Neural crest cell (in vitro differentiated cells): ENCODE measurements around the gene TEX101. TPM values are rescaled to one million over a fixed set of nuclear protein-coding genes. Genes with fewer than 3 reads are reported as not detected.

Source experiments
- DNase-seq: peaks from one replicate; pipeline ENCODE4 v3.0.0; 2021; ENCODE audit warnings: low read depth, mixed read lengths, low spot score
- H3K27ac Mint-ChIP-seq: one replicate; pipeline ENCODE4 v1.8.0; 2021; ENCODE audit warnings: mild to moderate bottlenecking, mixed read lengths; ENCODE audit not compliant: unreplicated experiment
- H3K27me3 Mint-ChIP-seq: 2 replicates; pipeline ENCODE4 v1.8.0; 2021; ENCODE audit warnings: low read depth, mild to moderate bottlenecking, mixed read lengths
- H3K36me3 Mint-ChIP-seq: 2 replicates; pipeline ENCODE4 v1.8.0; 2021; ENCODE audit warnings: low read depth, mild to moderate bottlenecking, mixed read lengths
- H3K4me1 Mint-ChIP-seq: 2 replicates; pipeline ENCODE4 v1.8.0; 2021; ENCODE audit warnings: mixed read lengths
- H3K4me3 Mint-ChIP-seq: one replicate; pipeline ENCODE4 v1.8.0; 2021; ENCODE audit warnings: mild to moderate bottlenecking, mixed read lengths
- H3K9me3 Mint-ChIP-seq: 2 replicates; pipeline ENCODE4 v1.8.0; 2021; ENCODE audit warnings: mixed read lengths
- total RNA-seq: library from RNA; stranded (reverse); gene quantifications from 2 replicates; pipeline ENCODE4 v1.2.1, GENCODE V29; 2021
- TF ChIP-seq, protein P1 (sequence below): fragments of 200-600 bp; sonication (generic); conservative IDR thresholded peaks from 2 replicates; pipeline ENCODE4 v1.5.0; 2021; ENCODE audit warnings: antibody characterized with exemption, mild to moderate bottlenecking

The TEX101 gene
- total RNA-seq, 1 donor from 2014 or later = not detected

DNA sequence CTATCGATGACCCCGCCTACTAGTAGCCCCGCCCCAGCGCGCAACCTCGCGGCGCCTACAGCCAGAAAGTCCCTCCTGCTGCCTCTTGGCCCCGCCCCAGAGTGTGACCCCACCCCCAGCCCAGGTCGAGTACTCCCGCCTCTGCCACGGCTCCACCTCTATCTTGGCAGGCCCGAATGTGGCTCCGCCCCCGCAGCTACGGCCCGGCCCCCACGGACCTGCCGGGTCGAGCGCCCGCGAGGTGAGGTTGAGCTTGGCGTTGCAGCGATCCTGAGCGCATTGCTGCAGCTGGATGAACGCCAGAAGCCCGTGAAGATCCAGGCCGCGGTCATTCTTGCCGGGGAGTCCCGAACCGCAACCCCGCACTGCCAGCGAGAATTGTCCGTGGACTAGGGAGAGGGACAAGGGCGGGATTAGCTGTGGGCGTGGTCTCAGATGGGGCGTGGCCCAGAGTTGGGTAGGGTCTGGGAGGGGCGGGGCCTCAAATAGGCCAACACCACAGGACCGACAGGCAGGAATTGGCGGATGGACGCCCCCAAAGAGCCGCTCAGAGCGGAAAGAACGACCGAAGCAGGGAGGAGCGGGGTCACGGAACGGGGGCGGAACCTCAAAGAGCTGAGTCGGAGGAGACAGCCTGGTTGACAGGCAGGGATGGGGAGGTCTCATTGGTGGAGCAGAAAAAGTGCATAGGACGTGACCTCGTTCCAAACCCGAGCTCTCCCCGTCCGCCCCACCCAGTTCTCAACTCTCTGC is 48.9 kb downstream of the TEX101 start:
- DNase-seq = peak; percentile 93
- H3K27me3 Mint-ChIP-seq = peaks cover 49% of the 10 kb centered on the region
- no peaks in the 10 kb centered on the region for H3K36me3 Mint-ChIP-seq
- H3K4me3 Mint-ChIP-seq = peak overlapping the region; percentile 96
- H3K9me3 Mint-ChIP-seq = no peaks in the 10 kb centered on the region
- TF ChIP-seq, protein P1, sequence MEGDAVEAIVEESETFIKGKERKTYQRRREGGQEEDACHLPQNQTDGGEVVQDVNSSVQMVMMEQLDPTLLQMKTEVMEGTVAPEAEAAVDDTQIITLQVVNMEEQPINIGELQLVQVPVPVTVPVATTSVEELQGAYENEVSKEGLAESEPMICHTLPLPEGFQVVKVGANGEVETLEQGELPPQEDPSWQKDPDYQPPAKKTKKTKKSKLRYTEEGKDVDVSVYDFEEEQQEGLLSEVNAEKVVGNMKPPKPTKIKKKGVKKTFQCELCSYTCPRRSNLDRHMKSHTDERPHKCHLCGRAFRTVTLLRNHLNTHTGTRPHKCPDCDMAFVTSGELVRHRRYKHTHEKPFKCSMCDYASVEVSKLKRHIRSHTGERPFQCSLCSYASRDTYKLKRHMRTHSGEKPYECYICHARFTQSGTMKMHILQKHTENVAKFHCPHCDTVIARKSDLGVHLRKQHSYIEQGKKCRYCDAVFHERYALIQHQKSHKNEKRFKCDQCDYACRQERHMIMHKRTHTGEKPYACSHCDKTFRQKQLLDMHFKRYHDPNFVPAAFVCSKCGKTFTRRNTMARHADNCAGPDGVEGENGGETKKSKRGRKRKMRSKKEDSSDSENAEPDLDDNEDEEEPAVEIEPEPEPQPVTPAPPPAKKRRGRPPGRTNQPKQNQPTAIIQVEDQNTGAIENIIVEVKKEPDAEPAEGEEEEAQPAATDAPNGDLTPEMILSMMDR = no peak
- peaks cover 20% of the 10 kb centered on the region for H3K4me1 Mint-ChIP-seq
- peak overlapping the region; percentile 95 for H3K27ac Mint-ChIP-seq

DNA sequence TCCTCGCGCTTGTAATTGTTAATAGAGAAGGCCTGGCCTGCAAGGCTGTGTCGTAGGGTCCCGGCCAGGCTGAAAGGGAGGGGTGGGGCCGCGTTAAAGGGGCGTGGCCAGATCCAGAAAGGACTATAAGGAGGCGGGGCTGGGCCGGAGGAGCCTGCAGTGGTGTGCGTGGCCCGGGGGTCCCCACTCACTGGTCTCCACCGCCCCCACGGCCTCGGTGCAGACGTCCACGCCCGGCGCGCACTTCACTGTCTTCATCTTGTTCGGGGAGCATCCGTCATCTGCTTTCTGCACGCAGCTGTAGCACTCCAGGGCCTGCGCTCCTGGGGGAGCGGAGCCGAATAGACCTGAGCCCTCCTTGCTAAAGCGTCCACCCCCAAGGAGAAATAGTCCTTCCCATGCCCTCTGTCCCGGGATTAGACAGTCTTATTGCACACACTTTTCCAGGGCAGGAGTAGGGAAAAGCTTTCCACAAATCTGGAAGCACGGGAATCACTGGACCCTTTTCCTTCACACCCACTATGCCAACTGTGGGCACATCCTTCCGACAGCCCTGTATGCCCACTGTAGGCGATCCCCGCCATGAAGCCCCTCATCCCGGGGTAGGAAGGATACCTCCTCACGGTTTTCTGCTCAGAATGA is 49.6 kb downstream of the TEX101 start:
- Mint-ChIP-seq H3K27me3 (peaks cover 49% of the 10 kb centered on the region), H3K4me3 (peak overlapping the region; percentile 96), H3K36me3 (no peaks in the 10 kb centered on the region), H3K27ac (no peak overlapping the region), H3K4me1 (peaks cover 20% of the 10 kb centered on the region), H3K9me3 (no peaks in the 10 kb centered on the region)
- TF ChIP-seq, protein P1 = no peak
- peak; percentile 61 for DNase-seq

DNA sequence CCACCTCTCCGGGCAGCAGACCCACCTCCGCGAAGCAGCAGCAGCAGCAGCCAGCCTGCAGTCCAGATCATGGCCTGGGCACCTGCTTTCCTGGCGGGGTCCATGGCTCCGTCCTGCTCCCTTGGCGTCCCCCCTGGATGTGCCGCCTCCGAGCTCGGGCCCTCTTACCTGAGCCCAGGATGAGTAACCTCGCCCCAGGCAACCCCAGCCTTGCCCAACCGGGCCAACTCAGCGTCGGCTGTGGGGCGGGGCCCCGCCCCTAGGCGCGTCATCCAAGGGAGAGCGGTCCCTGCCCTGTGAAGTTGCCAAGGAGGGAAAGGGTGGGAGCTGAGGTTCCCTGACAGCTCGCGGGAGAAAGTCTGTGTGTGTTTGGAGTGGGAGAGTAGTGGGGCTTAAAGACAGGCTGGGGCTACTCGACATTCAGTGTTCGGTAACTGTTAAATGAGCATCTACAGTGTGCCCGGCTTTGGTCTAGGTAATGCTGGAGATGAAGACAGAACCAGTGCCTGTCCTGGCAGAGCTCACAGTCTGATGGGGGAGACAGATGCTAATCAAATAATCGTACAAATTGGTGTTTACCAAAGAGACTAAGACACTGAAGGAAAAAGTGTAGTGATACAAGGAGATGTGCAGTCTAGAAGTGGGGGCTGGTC is 50.9 kb downstream of the TEX101 start, which contains the start of gene LYPD3:
Gene LYPD3 (minus strand): TSS at position 141 of the 653 bp plus-strand sequence. CDS start 37 bp downstream, at position 104.
- Mint-ChIP-seq H3K27me3 (peaks cover 42% of the 10 kb centered on the region), H3K36me3 (no peaks in the 10 kb centered on the region), H3K4me1 (peaks cover 23% of the 10 kb centered on the region), H3K27ac (no peak within 1 kb of the TSS), H3K9me3 (no peaks in the 10 kb centered on the region), H3K4me3 (peak within 1 kb of the TSS; percentile 96)
- DNase-seq = no peak
- TF ChIP-seq, protein P1 = no peak

DNA sequence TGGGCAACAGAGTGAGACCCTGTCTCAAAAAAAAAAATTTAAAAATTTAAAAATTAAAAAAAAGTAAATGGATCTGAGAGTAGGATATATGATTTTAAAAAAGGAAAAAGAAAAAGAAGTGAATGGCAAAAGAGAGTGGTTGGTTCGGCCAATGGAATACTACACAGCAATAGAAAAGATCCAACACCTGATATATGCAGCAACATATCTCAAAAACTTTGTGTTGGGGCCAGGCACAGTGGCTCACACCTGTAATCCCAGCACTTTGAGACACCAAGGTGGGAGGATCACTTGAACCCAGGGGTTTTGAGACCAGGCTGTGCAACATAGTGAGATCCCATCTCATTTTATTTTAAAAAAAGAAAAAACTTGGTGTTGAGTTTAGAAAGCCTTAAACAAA is 52.1 kb downstream of the TEX101 start:
- Mint-ChIP-seq H3K27me3 (peaks cover 31% of the 10 kb centered on the region), H3K4me1 (peaks cover 23% of the 10 kb centered on the region), H3K27ac (no peak overlapping the region), H3K4me3 (peak overlapping the region; percentile 24), H3K36me3 (no peaks in the 10 kb centered on the region), H3K9me3 (no peaks in the 10 kb centered on the region)
- TF ChIP-seq, protein P1 = no peak
- no peak for DNase-seq

DNA sequence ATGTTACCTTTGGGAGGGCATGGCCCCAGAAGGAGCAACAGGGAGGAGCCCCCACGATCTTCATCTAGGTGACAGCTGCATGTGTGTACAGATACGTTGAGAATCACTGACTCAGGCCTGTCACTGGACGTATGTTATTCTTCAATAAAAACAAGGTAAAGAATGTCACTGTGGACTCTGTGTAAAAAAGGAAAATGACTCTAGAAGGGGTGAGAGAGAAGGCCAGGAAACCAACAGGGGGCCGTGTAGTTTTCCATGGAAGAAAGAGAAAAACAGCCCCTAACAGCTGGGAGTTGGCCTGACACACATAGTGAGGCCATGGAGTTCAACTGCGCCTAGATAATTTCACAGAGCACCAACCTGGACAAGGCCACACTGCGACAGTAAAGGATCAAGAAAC is 52.6 kb downstream of the TEX101 start:
- Mint-ChIP-seq H3K9me3 (no peaks in the 10 kb centered on the region), H3K27me3 (peaks cover 27% of the 10 kb centered on the region)

More for the DNA sequence above, 52.6 kb downstream of the TEX101 start:
- Mint-ChIP-seq H3K27ac (no peak overlapping the region), H3K4me3 (no peak overlapping the region), H3K4me1 (peaks cover 23% of the 10 kb centered on the region), H3K36me3 (no peaks in the 10 kb centered on the region)
- TF ChIP-seq, protein P1 = no peak
- no peak for DNase-seq
